Stimulated activated CD4-positive, alpha-beta T cell treated with anti-CD3 and anti-CD28 coated beads, Interleukin-4, amount 100 ng/mL, for 24 hours (primary cell): Measurements from ENCODE around the gene EXOC1.
A peak's percentile ranks its signal among the peaks of the same experiment; 100 is the strongest.
"Not testable (repeated sequence)": the region's sequence is repeated elsewhere in the genome, so short reads cannot be mapped to it uniquely, and the experiment has no call there.

Source experiments
- DNase-seq: peaks from one replicate; pipeline ENCODE4 v3.0.0-alpha.2; 2020

The EXOC1 gene

GRCh38 chr4:55912249-55912648 lies 58.8 kb downstream of the EXOC1 start:
- DNase-seq = no peak

DNA sequence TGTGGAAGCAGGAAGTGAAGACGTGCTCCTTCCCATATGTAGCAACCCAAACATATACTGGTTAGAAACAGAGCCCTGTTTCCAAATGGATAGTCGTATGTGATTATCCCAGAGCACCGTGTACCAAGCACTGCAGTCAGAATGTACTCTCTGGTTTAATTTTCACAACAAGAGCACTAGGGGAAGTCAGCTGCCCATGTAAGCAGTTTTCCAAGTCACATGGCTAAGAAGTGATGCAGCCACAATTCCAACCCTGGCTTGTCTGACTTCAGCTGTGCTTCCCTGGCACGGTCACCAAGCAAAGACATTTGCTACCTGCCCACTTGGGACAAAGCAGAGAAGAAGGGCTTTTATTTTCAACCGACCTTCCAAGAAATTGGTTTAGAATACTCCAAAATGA lies 67.1 kb downstream of the EXOC1 start:
- DNase-seq = no peak

GRCh38 chr4:55921093-55921492 lies 67.6 kb downstream of the EXOC1 start:
- DNase-seq = no peak

- DNase-seq = no peak
Measured at GRCh38 chr4:55925241-55925640, 71.8 kb downstream of the EXOC1 start.

- no peak for DNase-seq
Measured at GRCh38 chr4:55926610-55927009, 73.2 kb downstream of the EXOC1 start.

DNA sequence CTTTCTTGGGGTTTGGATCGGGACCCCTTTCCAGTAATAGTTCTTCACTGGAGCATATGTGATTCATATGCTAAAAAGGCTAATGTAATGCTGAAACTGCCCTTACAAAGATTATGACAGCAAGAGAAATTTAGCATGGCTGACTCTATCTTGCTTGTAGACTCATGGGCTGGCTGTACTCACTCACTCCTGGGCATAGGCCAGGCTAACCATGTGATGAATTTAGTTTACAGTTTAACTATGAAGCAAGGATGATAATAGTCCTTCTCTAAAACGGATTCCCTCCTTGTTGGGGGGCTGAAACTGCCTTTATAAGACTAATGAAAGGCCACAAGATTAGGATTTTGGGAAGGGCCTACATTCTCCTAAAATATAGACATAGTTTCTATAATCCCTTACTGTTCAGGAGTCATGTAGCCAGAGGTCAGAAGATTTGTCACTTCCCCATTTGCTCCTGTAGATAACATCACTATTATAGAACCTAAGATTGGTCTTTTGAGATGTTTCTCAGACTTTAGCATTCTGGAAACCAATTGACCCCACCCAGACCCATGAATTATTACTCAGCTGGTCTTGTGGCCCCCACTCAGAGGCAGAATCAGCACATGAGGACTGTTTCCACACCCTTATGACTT lies 74.5 kb downstream of the EXOC1 start:
- DNase-seq = no peak

GRCh38 chr4:55928846-55929245 lies 75.4 kb downstream of the EXOC1 start:
- DNase-seq = no peak

GRCh38 chr4:55931043-55931442 lies 77.6 kb downstream of the EXOC1 start:
- DNase-seq = no peak

DNA sequence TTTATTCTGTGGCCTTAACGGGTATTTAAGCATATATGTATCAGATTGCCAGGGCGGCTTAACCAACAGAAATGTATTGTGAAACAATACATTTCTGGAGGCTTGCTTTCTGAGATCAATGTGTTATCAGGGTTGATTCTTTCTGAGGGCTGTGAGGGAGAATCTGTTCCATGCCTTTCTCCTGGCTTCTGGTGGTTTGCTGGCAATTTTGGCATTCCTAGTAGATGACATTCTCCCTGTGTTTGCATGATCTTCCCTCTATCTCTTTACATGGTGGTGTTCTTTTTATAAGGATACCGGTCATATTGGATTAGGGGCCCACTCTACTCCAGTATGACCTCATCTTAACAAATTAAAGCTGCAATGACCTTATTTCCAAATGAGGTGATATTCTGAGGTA lies 78.4 kb downstream of the EXOC1 start:
- DNase-seq = no peak

DNA sequence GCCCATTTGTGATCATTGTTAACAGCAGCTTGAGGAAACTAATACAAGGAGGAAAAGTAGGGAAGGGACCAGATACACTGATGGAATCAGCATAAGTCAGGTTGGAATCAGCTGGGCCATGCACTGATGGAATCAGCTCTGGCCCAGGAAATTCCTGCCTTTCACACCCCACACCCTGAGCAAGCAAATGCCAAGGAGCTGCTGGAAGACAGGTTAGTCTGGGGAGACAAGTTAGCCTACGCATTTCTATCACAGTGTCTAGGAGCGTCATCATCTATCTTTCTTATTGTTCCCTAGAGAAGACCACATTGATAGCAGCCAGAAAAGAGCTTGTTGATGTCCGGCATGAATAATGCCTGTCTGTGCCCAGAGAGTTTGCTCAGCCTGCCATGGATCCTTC lies 79.1 kb downstream of the EXOC1 start:
- no peak for DNase-seq

GRCh38 chr4:55933611-55934010 lies 80.2 kb downstream of the EXOC1 start:
- DNase-seq = no peak

GRCh38 chr4:55935907-55936306 lies 82.5 kb downstream of the EXOC1 start:
- DNase-seq = not testable (repeated sequence)

DNA sequence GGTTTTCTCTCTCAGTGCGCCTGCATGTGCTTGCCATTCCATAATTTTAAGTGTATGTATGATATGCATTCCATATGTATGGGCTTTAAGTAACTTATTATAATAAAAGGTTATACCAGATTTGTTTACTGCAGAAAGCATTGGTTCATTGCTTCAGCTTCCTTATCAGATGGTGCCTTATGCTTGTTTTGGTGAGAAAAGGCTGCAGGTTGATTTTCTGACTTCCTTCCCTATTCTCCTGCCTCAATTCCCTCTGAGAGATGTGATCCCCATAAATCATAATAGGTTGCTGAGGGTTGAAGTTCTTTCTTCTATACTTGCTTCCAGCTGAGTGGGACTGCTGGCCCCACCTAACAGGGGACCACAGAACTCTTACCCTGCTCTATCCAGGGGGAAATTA lies 85.0 kb downstream of the EXOC1 start:
- no peak for DNase-seq

GRCh38 chr4:55939421-55939820 lies 86.0 kb downstream of the EXOC1 start:
- no peak for DNase-seq

GRCh38 chr4:55941881-55942396 lies 88.5 kb downstream of the EXOC1 start:
- DNase-seq = no peak

- no peak for DNase-seq
Measured at GRCh38 chr4:55947254-55947882, 93.9 kb downstream of the EXOC1 start.

- DNase-seq = peak; percentile 66
Measured at GRCh38 chr4:55947912-55948725, 94.7 kb downstream of the EXOC1 start.

DNA sequence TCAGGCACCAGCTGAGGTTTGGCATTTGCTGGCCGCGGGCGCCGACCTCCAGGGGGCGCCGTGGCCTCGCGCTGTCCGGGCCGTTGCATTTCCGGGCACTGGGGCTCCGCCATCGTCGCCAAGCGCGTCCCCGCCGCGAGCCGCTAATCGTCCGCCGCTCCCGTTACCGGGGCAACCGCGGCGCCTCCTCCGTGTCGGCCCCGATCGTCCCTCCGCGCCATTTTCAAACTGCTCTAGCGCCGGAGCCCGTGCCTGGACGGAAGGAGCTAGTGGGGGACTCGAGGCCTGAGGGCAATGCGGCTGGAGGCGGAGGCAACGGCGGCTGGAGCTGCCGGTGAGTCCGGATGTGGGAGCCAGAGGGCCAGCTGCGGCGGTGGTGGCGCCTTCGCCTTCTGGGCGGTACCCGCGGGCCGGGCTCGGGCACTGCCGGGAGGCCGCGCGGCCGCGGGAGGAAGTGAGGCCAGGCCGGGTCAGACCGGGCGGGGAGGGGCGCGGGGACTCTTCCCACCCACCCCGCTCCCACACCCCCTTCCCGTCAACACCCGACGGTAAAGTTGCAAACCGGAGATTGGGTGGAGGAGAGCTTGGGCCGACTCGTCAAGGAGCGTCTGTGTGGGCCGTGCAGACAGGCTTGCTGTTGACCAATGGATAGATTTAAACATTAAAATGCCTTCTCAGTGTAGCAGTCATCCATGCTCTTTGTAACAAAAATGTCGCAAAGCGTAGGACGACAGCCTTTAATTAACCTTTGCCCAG lies 95.5 kb downstream of the EXOC1 start, which contains the start of gene CEP135:
TSS of gene CEP135 (plus strand) at position 220 of the 756 bp plus-strand sequence. CDS start 3,186 bp downstream, outside the sequence.
- DNase-seq = peak; percentile 92

GRCh38 chr4:55949482-55949802 lies 96.0 kb downstream of the EXOC1 start:
- DNase-seq = no peak

DNA sequence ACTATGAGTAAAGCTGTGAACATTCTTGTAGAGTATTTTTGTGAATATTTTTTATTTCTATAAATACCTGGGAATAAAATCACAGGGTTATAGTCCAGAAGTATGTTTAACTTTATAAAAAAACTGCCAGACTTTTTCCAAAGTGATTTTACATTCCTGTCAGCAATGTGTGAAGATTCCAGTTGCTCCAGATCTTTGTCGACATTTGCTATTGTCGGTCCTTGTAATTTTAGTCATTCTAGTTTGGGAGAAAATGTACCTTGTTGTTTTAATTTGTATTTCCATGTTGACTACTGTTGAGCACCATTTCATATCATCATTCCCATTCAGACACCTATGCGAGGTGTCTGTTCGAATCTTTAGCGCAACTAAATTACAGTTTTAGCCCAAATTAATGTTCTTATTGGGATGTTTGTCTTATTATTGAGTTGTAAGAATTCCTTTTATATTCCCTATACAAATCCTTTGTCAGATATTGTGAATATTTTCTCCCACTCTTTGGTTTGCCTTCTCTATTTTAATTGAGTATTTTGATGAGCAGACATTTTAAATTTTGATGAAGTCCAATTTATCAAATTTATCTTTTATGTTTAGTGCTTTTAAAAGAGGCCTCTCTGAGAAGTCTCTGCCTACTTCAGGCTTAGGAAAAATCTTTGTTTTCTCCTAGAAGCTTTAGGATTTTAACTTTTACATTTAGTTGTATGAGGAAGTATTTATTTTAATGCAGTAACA lies 97.9 kb downstream of the EXOC1 start:
- no peak for DNase-seq
